DND-41 (cell line): ENCODE data around the gene RIN1.
A peak's percentile ranks its signal among the peaks of the same experiment; 100 is the strongest.

ENCODE experiments used
- ATAC-seq: fragments of 200-7000 bp; cut with Tn5 transposase; 3 replicates; pipeline ENCODE4 v1.9.1; 2021; ENCODE audit warnings: low read depth; ENCODE audit not compliant: insufficient read depth
- DNase-seq: peaks from one replicate; pipeline ENCODE4 v3.0.0-alpha.2; 2020
- H2AFZ ChIP-seq: 2 replicates; pipeline ENCODE4 v1.6.0; 2012; ENCODE audit warnings: low read depth, low read length
- H3K27ac ChIP-seq: 2 replicates; pipeline ENCODE4 v1.5.1; 2012; ENCODE audit warnings: low read length, inconsistent platforms
- H3K27me3 ChIP-seq: fragments of 200-600 bp; sonication (generic); 2 replicates; pipeline ENCODE4 v1.6.0; 2012; ENCODE audit warnings: low read length, mild to moderate bottlenecking, inconsistent platforms; ENCODE audit not compliant: insufficient read depth, poor library complexity
- H3K36me3 ChIP-seq: 2 replicates; pipeline ENCODE4 v1.5.1; 2012; ENCODE audit warnings: low read length, inconsistent platforms; ENCODE audit not compliant: insufficient read depth
- H3K4me1 ChIP-seq: 2 replicates; pipeline ENCODE4 v1.5.1; 2012; ENCODE audit warnings: mild to moderate bottlenecking, low read length; ENCODE audit not compliant: insufficient read depth
- H3K4me2 ChIP-seq: 2 replicates; pipeline ENCODE4 v1.6.0; 2012; ENCODE audit warnings: mild to moderate bottlenecking, moderate library complexity, low read length, inconsistent platforms; ENCODE audit not compliant: insufficient read depth
- H3K4me3 ChIP-seq, 2 experiments: fragments of 200-600 bp in 1 of 2; shearing (Covaris generic) in 1 of 2; 2 replicates each; pipeline ENCODE4 v1.5.1; 2012 to 2016; ENCODE audit warnings: inconsistent platforms in 2 of 2, low read length in 2 of 2, mild to moderate bottlenecking in 2 of 2, low read depth in 1 of 2, moderate library complexity in 1 of 2
- H3K79me2 ChIP-seq: 2 replicates; pipeline ENCODE4 v1.6.0; 2012; ENCODE audit warnings: low read length, inconsistent platforms; ENCODE audit not compliant: insufficient read depth
- H3K9ac ChIP-seq: 2 replicates; pipeline ENCODE4 v1.6.0; 2012; ENCODE audit warnings: low read depth, mild to moderate bottlenecking, inconsistent platforms, low read length, moderate library complexity
- H3K9me3 ChIP-seq: 2 replicates; pipeline ENCODE4 v1.5.1; 2012; ENCODE audit warnings: low read length, moderate library complexity, mild to moderate bottlenecking, inconsistent platforms; ENCODE audit not compliant: insufficient read depth, severe bottlenecking
- H4K20me1 ChIP-seq: 2 replicates; pipeline ENCODE4 v1.6.0; 2012; ENCODE audit warnings: low read length; ENCODE audit not compliant: insufficient read depth
- EZH2 ChIP-seq: IDR thresholded peaks from 3 replicates; pipeline ENCODE4 v1.6.1; 2012; ENCODE audit warnings: borderline replicate concordance, low read depth, mild to moderate bottlenecking, moderate library complexity, low read length, inconsistent platforms; ENCODE audit not compliant: severe bottlenecking
- TF ChIP-seq, protein P1 (sequence below): IDR thresholded peaks from 2 replicates; pipeline ENCODE4 v1.5.1; 2012; ENCODE audit warnings: borderline replicate concordance, low read length, moderate library complexity, mild to moderate bottlenecking; ENCODE audit not compliant: poor library complexity, severe bottlenecking; ENCODE audit errors: extremely low read depth

The RIN1 gene

DNA sequence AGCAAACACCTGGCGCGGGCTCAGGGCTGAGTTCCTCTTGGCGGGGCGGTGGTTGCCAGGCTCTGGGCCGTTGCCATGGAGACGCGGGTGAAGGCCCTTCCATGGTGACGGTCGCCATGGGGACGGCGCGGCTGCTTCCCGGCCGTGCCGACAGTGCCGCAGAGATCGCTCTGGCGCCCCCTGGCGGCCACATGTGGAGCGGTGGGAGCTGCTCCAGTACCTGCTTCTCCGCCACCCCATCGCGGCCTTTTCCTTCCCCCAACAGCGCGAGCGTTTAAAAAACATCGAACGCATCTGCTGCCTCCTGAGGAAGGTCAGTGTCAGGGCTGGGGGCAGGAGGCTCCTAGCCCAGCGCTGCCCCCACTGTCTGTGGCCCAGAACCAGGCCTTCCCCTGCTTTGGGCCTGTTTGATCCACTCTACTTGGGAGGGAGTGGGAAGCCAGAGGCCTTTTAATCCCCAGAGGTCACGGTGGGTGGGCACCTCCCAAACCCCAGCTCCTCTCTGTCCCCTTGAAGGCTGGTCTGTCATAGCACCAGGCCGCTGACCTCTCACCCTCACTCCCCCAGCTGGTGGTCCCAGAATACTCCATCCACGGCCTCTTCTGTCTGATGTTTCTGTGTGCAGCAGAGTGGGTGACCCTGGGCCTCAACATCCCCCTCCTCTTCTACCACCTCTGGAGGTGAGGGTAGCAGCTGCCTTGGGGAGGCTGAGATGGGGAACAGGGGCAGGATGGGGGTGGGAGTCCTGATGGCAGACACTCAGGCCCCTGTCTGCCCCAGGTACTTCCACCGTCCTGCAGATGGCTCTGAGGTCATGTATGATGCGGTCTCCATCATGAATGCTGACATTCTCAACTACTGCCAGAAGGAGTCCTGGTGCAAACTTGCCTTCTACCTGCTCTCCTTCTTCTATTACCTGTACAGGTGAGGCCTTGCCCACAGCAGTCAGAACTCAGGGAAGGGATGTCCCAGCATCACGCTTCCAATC is 53.5 kb downstream of the RIN1 start:
- no peaks in the 10 kb centered on the region for H3K9me3 ChIP-seq
- DNase-seq (peak; percentile 99), ATAC-seq (peak; percentile 89)
- peaks cover 26% of the 10 kb centered on the region for H3K4me1 ChIP-seq
- H3K36me3 ChIP-seq: no peaks in the 10 kb centered on the region
- peak overlapping the region; percentile 47; the same call in 1 of the 2 replicates for H3K27ac ChIP-seq
- H4K20me1 ChIP-seq: peaks cover 41% of the 10 kb centered on the region
- peak overlapping the region; percentile 19; the same call in 1 of the 2 replicates for H2AFZ ChIP-seq
- H3K9ac ChIP-seq: peak overlapping the region; percentile 8
- H3K4me2 ChIP-seq: peak overlapping the region; percentile 45
- no peak overlapping the region for H3K4me3 ChIP-seq
- TF ChIP-seq EZH2: no peak
- TF ChIP-seq, protein P1, sequence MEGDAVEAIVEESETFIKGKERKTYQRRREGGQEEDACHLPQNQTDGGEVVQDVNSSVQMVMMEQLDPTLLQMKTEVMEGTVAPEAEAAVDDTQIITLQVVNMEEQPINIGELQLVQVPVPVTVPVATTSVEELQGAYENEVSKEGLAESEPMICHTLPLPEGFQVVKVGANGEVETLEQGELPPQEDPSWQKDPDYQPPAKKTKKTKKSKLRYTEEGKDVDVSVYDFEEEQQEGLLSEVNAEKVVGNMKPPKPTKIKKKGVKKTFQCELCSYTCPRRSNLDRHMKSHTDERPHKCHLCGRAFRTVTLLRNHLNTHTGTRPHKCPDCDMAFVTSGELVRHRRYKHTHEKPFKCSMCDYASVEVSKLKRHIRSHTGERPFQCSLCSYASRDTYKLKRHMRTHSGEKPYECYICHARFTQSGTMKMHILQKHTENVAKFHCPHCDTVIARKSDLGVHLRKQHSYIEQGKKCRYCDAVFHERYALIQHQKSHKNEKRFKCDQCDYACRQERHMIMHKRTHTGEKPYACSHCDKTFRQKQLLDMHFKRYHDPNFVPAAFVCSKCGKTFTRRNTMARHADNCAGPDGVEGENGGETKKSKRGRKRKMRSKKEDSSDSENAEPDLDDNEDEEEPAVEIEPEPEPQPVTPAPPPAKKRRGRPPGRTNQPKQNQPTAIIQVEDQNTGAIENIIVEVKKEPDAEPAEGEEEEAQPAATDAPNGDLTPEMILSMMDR: peak; percentile 95
- H3K79me2 ChIP-seq: peaks cover 4% of the 10 kb centered on the region
- no peaks in the 10 kb centered on the region for H3K27me3 ChIP-seq
